DND-41 (cell line): ENCODE measurements around the gene RAI1.
A peak's percentile ranks its signal among the peaks of the same experiment; 100 is the strongest.

ENCODE experiments used
- ATAC-seq: fragments of 200-7000 bp; cut with Tn5 transposase; 3 replicates; pipeline ENCODE4 v1.9.1; 2021; ENCODE audit warnings: low read depth; ENCODE audit not compliant: insufficient read depth
- DNase-seq: peaks from one replicate; pipeline ENCODE4 v3.0.0-alpha.2; 2020
- H2AFZ ChIP-seq: 2 replicates; pipeline ENCODE4 v1.6.0; 2012; ENCODE audit warnings: low read depth, low read length
- H3K27ac ChIP-seq: 2 replicates; pipeline ENCODE4 v1.5.1; 2012; ENCODE audit warnings: low read length, inconsistent platforms
- H3K27me3 ChIP-seq: fragments of 200-600 bp; sonication (generic); 2 replicates; pipeline ENCODE4 v1.6.0; 2012; ENCODE audit warnings: low read length, mild to moderate bottlenecking, inconsistent platforms; ENCODE audit not compliant: insufficient read depth, poor library complexity
- H3K36me3 ChIP-seq: 2 replicates; pipeline ENCODE4 v1.5.1; 2012; ENCODE audit warnings: low read length, inconsistent platforms; ENCODE audit not compliant: insufficient read depth
- H3K4me1 ChIP-seq: 2 replicates; pipeline ENCODE4 v1.5.1; 2012; ENCODE audit warnings: mild to moderate bottlenecking, low read length; ENCODE audit not compliant: insufficient read depth
- H3K4me2 ChIP-seq: 2 replicates; pipeline ENCODE4 v1.6.0; 2012; ENCODE audit warnings: mild to moderate bottlenecking, moderate library complexity, low read length, inconsistent platforms; ENCODE audit not compliant: insufficient read depth
- H3K4me3 ChIP-seq, 2 experiments: fragments of 200-600 bp in 1 of 2; shearing (Covaris generic) in 1 of 2; 2 replicates each; pipeline ENCODE4 v1.5.1; 2012 to 2016; ENCODE audit warnings: inconsistent platforms in 2 of 2, low read length in 2 of 2, mild to moderate bottlenecking in 2 of 2, low read depth in 1 of 2, moderate library complexity in 1 of 2
- H3K79me2 ChIP-seq: 2 replicates; pipeline ENCODE4 v1.6.0; 2012; ENCODE audit warnings: low read length, inconsistent platforms; ENCODE audit not compliant: insufficient read depth
- H3K9ac ChIP-seq: 2 replicates; pipeline ENCODE4 v1.6.0; 2012; ENCODE audit warnings: low read depth, mild to moderate bottlenecking, inconsistent platforms, low read length, moderate library complexity
- H3K9me3 ChIP-seq: 2 replicates; pipeline ENCODE4 v1.5.1; 2012; ENCODE audit warnings: low read length, moderate library complexity, mild to moderate bottlenecking, inconsistent platforms; ENCODE audit not compliant: insufficient read depth, severe bottlenecking
- H4K20me1 ChIP-seq: 2 replicates; pipeline ENCODE4 v1.6.0; 2012; ENCODE audit warnings: low read length; ENCODE audit not compliant: insufficient read depth
- CTCF ChIP-seq: IDR thresholded peaks from 2 replicates; pipeline ENCODE4 v1.5.1; 2012; ENCODE audit warnings: borderline replicate concordance, low read length, moderate library complexity, mild to moderate bottlenecking; ENCODE audit not compliant: poor library complexity, severe bottlenecking; ENCODE audit errors: extremely low read depth
- EZH2 ChIP-seq: IDR thresholded peaks from 3 replicates; pipeline ENCODE4 v1.6.1; 2012; ENCODE audit warnings: borderline replicate concordance, low read depth, mild to moderate bottlenecking, moderate library complexity, low read length, inconsistent platforms; ENCODE audit not compliant: severe bottlenecking

Gene RAI1

DNA sequence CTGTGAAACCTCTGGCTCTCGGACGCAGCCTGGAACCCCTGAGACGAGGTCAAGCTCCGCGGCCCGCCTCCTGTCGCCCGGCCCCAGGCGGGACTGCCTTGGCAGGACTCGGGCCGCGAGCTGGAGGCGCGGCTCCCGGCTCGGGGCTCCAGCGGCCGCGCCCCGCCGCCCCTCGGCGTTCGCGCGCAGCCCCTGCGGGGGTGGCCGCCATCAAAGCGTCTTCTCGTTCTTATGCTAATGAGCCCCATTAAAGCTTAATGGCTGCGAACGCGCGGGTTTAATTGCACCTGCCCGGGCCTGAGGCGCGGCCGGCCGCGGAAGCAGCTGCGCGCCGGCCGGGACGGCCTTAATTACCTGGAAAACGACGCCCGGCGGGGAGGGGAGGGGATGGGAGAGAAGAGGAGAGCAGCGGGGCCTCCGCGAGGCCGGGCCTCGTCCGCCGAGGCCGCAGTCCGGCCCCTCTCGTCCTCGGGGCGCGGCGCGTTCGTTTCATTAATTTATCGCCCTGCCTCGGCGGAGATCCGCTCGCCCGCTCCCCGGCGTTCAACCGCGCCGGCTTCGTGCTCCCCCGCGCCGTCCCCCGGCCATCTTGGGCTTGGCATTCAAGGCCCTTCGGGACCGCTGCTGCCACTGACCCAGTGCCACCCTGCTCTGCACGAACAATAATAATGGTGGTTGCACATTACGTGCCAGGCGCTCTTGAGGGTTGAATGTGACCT, 19.2 kb downstream of the RAI1 start:
- H3K4me2 ChIP-seq = no peak overlapping the region
- H3K27ac ChIP-seq = no peak overlapping the region
- TF ChIP-seq CTCF (no peak), EZH2 (no peak)
- H3K9ac ChIP-seq = no peak overlapping the region
- H3K36me3 ChIP-seq = peaks cover 33% of the 10 kb centered on the region
- peaks cover 6% of the 10 kb centered on the region for H3K4me1 ChIP-seq
- DNase-seq = no peak
- H2AFZ ChIP-seq = no peak overlapping the region
- peaks cover 99% of the 10 kb centered on the region for H4K20me1 ChIP-seq
- no peaks in the 10 kb centered on the region for H3K9me3 ChIP-seq
- peaks cover 100% of the 10 kb centered on the region for H3K79me2 ChIP-seq
- no peak for ATAC-seq
- no peak overlapping the region for H3K4me3 ChIP-seq
- H3K27me3 ChIP-seq = no peaks in the 10 kb centered on the region

GRCh38 chr17:17701112-17701511, 19.9 kb downstream of the RAI1 start:
- no peak for TF ChIP-seq EZH2
- TF ChIP-seq CTCF = no peak
- no peak overlapping the region for H3K4me2 ChIP-seq

GRCh38 chr17:17701658-17702057, 20.4 kb downstream of the RAI1 start:
- H3K27me3 ChIP-seq = no peaks in the 10 kb centered on the region
- TF ChIP-seq CTCF (no peak), EZH2 (no peak)
- H3K36me3 ChIP-seq = peaks cover 33% of the 10 kb centered on the region
- H3K9me3 ChIP-seq = no peaks in the 10 kb centered on the region
- H3K79me2 ChIP-seq = peaks cover 99% of the 10 kb centered on the region
- DNase-seq = no peak
- H3K4me2 ChIP-seq = no peak overlapping the region
- no peak for ATAC-seq
- H3K27ac ChIP-seq = no peak overlapping the region
- no peak overlapping the region for H3K9ac ChIP-seq
- H2AFZ ChIP-seq = no peak overlapping the region
- no peaks in the 10 kb centered on the region for H3K4me1 ChIP-seq
- peaks cover 96% of the 10 kb centered on the region for H4K20me1 ChIP-seq
- no peak overlapping the region for H3K4me3 ChIP-seq

More at GRCh38 chr17:17701112-17701511, 19.9 kb downstream of the RAI1 start:
- H4K20me1 ChIP-seq = peaks cover 96% of the 10 kb centered on the region
- no peak overlapping the region for H3K9ac ChIP-seq
- H3K4me3 ChIP-seq = no peak overlapping the region
- no peaks in the 10 kb centered on the region for H3K4me1 ChIP-seq
- no peak for ATAC-seq
- H3K27me3 ChIP-seq = no peaks in the 10 kb centered on the region
- H2AFZ ChIP-seq = no peak overlapping the region
- H3K9me3 ChIP-seq = no peaks in the 10 kb centered on the region
- peak overlapping the region; percentile 6; the same call in 1 of the 2 replicates for H3K27ac ChIP-seq
- H3K36me3 ChIP-seq = peaks cover 33% of the 10 kb centered on the region
- DNase-seq = no peak
- H3K79me2 ChIP-seq = peaks cover 99% of the 10 kb centered on the region
